ENCODE data around the gene CACNB4.

The CACNB4 gene

DNA sequence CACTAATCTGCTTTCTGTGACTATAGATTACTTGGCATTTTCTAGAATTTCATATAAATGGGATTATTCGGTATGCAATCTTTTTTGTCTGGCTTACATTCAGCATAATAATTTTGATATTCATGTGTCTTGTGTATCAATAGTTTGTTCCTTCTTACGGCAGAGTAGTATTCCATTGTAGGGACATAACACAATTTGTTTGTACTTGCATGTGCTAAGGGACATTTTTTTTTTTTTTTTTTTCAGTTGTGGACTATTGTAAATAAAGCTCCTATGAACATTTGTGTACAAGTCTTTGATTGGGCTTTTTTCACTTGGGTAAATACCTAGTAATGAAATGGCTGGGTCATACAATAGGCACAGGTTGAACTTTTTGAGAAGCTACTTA lies 315.7 kb downstream of the CACNB4 start:
- H3K36me3 ChIP-seq (ENCODE audit: control insufficient read depth in 2 of 2, insufficient read depth in 2 of 2, low read length in 2 of 2), result peaks cover 10 to 15% of the 10 kb centered on the region in 2 donors
- H3K4me3 ChIP-seq (ENCODE audit: low read length in 2 of 2), result no peak overlapping the region
- H3K4me1 ChIP-seq (ENCODE audit: control insufficient read depth, insufficient read depth, low read length), result no peaks in the 10 kb centered on the region

More for the DNA sequence above, 315.7 kb downstream of the CACNB4 start:
- Histone ChIP-seq H3K27ac (ENCODE audit: low read length) (no peak overlapping the region), H3K9me3 (ENCODE audit: control insufficient read depth in 2 of 2, low read length in 2 of 2) (no peaks in the 10 kb centered on the region), H3K27me3 (ENCODE audit: control insufficient read depth in 1 of 2, insufficient read depth in 2 of 2, low read length in 2 of 2) (no peaks in the 10 kb centered on the region), H3K9ac (ENCODE audit: low read length in 2 of 2) (no peak overlapping the region)
